ENCODE measurements around the gene GPR39. TPM values are rescaled to one million over a fixed set of nuclear protein-coding genes. Genes with fewer than 3 reads are reported as not detected.

GPR39 gene
- total RNA-seq, 4 donors from 2014 or later = 0.15 TPM; not detected in 3

DNA sequence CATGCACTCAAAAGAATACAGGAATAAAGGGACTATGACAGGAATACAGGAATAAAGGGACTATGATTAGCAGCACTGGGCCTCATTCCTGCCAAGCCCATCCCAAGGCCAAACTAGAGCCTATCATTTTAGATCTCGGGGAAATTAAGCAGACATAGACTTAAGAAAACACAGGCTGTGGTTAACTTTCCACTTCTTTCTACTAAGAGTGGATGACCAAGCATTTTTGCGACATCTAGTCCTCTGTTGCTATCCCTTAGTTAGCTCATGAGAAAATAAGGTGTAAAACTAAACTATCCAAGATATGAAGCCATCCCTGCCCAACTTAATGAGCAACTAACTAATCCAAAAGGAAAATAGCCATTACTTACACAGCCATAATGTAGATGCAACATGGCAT lies 247.5 kb downstream of the GPR39 start:
- no peak overlapping the region for H3K4me3 ChIP-seq
- H3K36me3 ChIP-seq = no peaks in the 10 kb centered on the region
- no peak overlapping the region for H3K27ac ChIP-seq
- TF ChIP-seq POLR2A (IDR thresholded peaks at IDR 0.05) = no peak
- TF ChIP-seq CTCF (IDR thresholded peaks at IDR 0.05 in 4 of 5, conservative IDR thresholded peaks at IDR 0.05 in 1 of 5) = no peak
- H3K27me3 ChIP-seq = peaks cover 9 to 17% (median 10%) of the 10 kb centered on the region in 3 donors
- intact Hi-C loops (cut with DNase I; ENCODE audit: low total_unique reads) = no loop called here
- ATAC-seq (no peak), DNase-seq (no peak)
- in situ Hi-C loops (cut with MboI; ENCODE audit: low sequenced_read_pairs in 4 of 4) = no loop called here
- H3K9me3 ChIP-seq = no peaks in the 10 kb centered on the region
- peaks cover 0 to 3% of the 10 kb centered on the region in 2 donors for H3K4me1 ChIP-seq

DNA sequence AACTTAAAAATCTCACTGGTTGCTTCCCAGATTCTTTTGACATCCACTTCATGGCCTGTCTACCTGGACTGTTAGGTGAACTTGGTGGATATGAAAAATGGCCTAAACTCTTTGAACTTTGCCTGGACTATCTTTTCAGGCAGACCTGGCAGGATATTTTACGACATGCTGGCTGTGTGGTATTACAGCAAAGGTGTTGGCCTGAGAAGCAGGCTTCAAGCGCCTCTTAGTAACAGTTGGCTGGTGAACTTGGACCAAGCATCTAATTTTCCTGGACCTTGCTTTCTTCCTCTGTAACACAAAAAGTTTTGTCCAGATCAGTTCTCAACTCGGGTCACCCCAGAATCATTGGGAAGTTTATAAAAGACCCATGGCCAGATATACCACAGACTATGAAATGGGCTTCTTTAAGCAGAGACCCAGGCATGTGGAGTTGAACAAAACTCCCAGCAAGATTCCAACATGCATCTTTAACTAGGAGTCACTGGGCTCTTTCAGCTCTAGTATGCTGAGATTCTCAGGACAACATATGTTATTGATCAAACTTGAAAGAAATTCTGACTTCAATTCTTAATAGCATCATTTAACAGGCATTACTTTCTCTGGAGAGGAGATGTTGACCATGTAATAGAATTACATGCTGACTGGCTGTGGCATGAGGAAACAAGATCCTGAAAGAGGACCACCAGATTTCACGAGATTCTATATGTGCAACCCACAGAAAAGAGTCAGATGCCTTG lies 249.0 kb downstream of the GPR39 start:
- no peak for ATAC-seq
- in situ Hi-C loops (cut with MboI; ENCODE audit: low sequenced_read_pairs in 4 of 4) = no loop called here

DNA sequence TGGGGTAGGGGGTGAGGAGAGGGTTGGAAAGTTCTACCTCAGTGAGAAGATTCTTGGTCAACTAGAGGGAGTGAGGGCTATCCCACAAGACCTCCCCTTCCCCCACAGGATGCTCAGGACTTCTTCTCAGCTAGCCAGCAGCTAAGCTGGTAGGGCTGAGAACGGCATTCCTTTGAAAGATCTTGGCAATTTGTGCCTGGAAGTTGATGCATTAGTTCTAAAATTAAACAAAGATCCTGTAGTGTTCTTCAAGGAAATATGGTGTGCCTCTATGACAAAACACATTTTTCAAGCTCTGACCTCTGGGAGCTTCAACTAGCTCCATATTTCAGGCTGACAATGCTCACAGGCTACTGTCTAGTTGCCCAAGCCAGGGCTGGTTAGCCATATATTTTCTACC lies 251.1 kb downstream of the GPR39 start:
- peaks cover 26 to 44% (median 37%) of the 10 kb centered on the region in 3 donors for H3K27me3 ChIP-seq

More for the DNA sequence above, 249.0 kb downstream of the GPR39 start:
- Histone ChIP-seq H3K27me3 (peaks cover 22 to 31% (median 25%) of the 10 kb centered on the region in 3 donors), H3K27ac (no peak overlapping the region), H3K4me3 (no peak overlapping the region), H3K9me3 (no peaks in the 10 kb centered on the region), H3K4me1 (peaks cover 0 to 8% of the 10 kb centered on the region in 2 donors), H3K36me3 (no peaks in the 10 kb centered on the region)
- TF ChIP-seq POLR2A (IDR thresholded peaks at IDR 0.05) = no peak
- no peak for TF ChIP-seq CTCF (IDR thresholded peaks at IDR 0.05 in 4 of 5, conservative IDR thresholded peaks at IDR 0.05 in 1 of 5)
- DNase-seq = no peak
- intact Hi-C loops (cut with DNase I; ENCODE audit: low total_unique reads) = no loop called here

DNA sequence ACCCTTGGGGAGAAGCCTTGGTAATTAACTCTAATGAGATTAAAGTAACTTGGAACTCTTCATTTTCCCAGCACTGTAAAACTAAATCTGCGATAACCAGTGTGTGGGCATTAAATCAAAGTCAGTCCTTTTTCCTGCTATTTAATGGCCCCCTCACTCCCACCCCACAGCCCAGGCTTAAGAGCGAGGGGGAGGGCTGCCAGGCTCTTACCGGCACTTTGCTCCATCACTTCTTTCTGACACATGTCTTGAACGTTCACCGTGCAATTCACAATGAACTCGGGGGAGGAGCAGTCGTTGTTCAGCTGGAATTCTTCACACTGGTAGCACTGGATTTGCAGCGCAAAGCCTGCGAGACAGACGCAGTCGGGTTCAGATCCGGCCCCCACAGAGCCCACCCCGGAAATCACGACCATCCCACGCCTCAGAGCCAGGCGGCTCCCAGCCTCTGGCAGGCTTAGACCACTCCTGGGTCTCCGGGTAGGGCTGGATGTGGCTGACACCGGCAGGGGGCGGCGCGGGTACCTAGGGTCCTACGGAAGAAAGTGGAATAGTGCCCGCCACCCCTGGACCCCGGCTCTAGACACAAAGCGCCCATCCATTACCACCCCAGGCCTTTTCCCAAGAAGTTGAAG lies 251.7 kb downstream of the GPR39 start:
- intact Hi-C loops (cut with DNase I; ENCODE audit: low total_unique reads) (no loop called here), in situ Hi-C loops (cut with MboI; ENCODE audit: low sequenced_read_pairs in 4 of 4) (no loop called here)
- peaks cover 0 to 8% of the 10 kb centered on the region in 2 donors for H3K4me1 ChIP-seq
- no peak overlapping the region for H3K27ac ChIP-seq
- TF ChIP-seq POLR2A (IDR thresholded peaks at IDR 0.05) (no peak), CTCF (IDR thresholded peaks at IDR 0.05 in 4 of 5, conservative IDR thresholded peaks at IDR 0.05 in 1 of 5) (no peak)
- H3K27me3 ChIP-seq = peaks cover 28 to 44% (median 37%) of the 10 kb centered on the region in 3 donors
- no peaks in the 10 kb centered on the region for H3K9me3 ChIP-seq
- no peak for ATAC-seq
- no peak overlapping the region for H3K4me3 ChIP-seq
- no peaks in the 10 kb centered on the region for H3K36me3 ChIP-seq
- no peak for DNase-seq

More for the DNA sequence above, 251.1 kb downstream of the GPR39 start:
- DNase-seq (no peak), ATAC-seq (no peak)
- intact Hi-C loops (cut with DNase I; ENCODE audit: low total_unique reads) = no loop called here
- Histone ChIP-seq H3K9me3 (no peaks in the 10 kb centered on the region), H3K4me3 (no peak overlapping the region), H3K4me1 (peaks cover 0 to 8% of the 10 kb centered on the region in 2 donors), H3K27ac (no peak overlapping the region), H3K36me3 (no peaks in the 10 kb centered on the region)
- TF ChIP-seq CTCF (IDR thresholded peaks at IDR 0.05 in 4 of 5, conservative IDR thresholded peaks at IDR 0.05 in 1 of 5) (no peak), POLR2A (IDR thresholded peaks at IDR 0.05) (no peak)
- in situ Hi-C loops (cut with MboI; ENCODE audit: low sequenced_read_pairs in 4 of 4) = no loop called here

All from gastrocnemius medialis (tissue), 4 donors.